Neural cell (in vitro differentiated cells): ENCODE data around the gene C16orf54. TPM values are rescaled to one million over a fixed set of nuclear protein-coding genes. Genes with fewer than 3 reads are reported as not detected.
"Not testable (repeated sequence)": the region's sequence is repeated elsewhere in the genome, so short reads cannot be mapped to it uniquely, and the experiment has no call there.

Experiments
- H2AFZ ChIP-seq: fragments of 200-600, 300-800 bp; sonication (generic), shearing (Covaris generic); 2 replicates; pipeline ENCODE4 v1.6.0; 2014; ENCODE audit warnings: low read depth, mild to moderate bottlenecking, antibody characterized with exemption, low read length, moderate library complexity
- H3F3A ChIP-seq: fragments of 200-600 bp; shearing (Covaris generic); 2 replicates; pipeline ENCODE4 v1.6.1; 2016; ENCODE audit warnings: mild to moderate bottlenecking, moderate library complexity, mixed read lengths, antibody characterized with exemption, low read length; ENCODE audit not compliant: insufficient read depth, poor library complexity, severe bottlenecking
- H3K27ac ChIP-seq: fragments of 200-600, 300-800 bp; sonication (generic), shearing (Covaris generic); 2 replicates; pipeline ENCODE4 v1.5.1; 2014; ENCODE audit warnings: mild to moderate bottlenecking, low read length, moderate library complexity
- H3K27me3 ChIP-seq: fragments of 300-800, 200-600 bp; sonication (generic), shearing (Covaris generic); 2 replicates; pipeline ENCODE4 v1.6.0; 2014; ENCODE audit warnings: mild to moderate bottlenecking, low read depth, low read length, moderate library complexity; ENCODE audit not compliant: insufficient read depth
- H3K36me3 ChIP-seq: fragments of 300-800, 200-600 bp; sonication (generic), shearing (Covaris generic); 2 replicates; pipeline ENCODE4 v1.5.1; 2014; ENCODE audit warnings: mild to moderate bottlenecking, antibody characterized with exemption, low read length, moderate library complexity; ENCODE audit not compliant: insufficient read depth
- H3K4me2 ChIP-seq: fragments of 300-800, 200-600 bp; sonication (generic), shearing (Covaris generic); 2 replicates; pipeline ENCODE4 v1.6.0; 2014; ENCODE audit warnings: mild to moderate bottlenecking, low read length
- H3K4me3 ChIP-seq: fragments of 300-800, 200-600 bp; sonication (generic), shearing (Covaris generic); 2 replicates; pipeline ENCODE4 v1.5.1; 2014; ENCODE audit warnings: mild to moderate bottlenecking, low read length, moderate library complexity
- H3K79me2 ChIP-seq: fragments of 200-600 bp; shearing (Covaris generic); replicated peaks from 2 replicates; pipeline ENCODE4 v1.6.0; 2014; ENCODE audit warnings: mild to moderate bottlenecking, low read length, moderate library complexity; ENCODE audit not compliant: insufficient read depth
- H3K9ac ChIP-seq: fragments of 300-800, 200-600 bp; sonication (generic), shearing (Covaris generic); 2 replicates; pipeline ENCODE4 v1.6.1; 2016; ENCODE audit warnings: mild to moderate bottlenecking, low read length, mixed read lengths
- H3K9me2 ChIP-seq: fragments of 200-600 bp; shearing (Covaris generic); 2 replicates; pipeline ENCODE4 v1.6.1; 2016; ENCODE audit warnings: mild to moderate bottlenecking, low read length, mixed read lengths; ENCODE audit not compliant: insufficient read depth
- H3K9me3 ChIP-seq: fragments of 200-600, 300-800 bp; sonication (generic), shearing (Covaris generic); 2 replicates; pipeline ENCODE4 v1.6.1; 2016; ENCODE audit warnings: mild to moderate bottlenecking, mixed run types, low read length, moderate library complexity, mixed read lengths
- H4K20me1 ChIP-seq: fragments of 200-600 bp; shearing (Covaris generic); 2 replicates; pipeline ENCODE4 v1.6.1; 2016; ENCODE audit warnings: mild to moderate bottlenecking, mixed run types; ENCODE audit not compliant: insufficient read depth
- EP300 ChIP-seq: fragments of 450-650 bp; conservative IDR thresholded peaks from 2 replicates; pipeline ENCODE4 v1.6.1; 2014; ENCODE audit warnings: antibody characterized with exemption, mild to moderate bottlenecking, moderate library complexity; ENCODE audit not compliant: poor library complexity, severe bottlenecking
- EZH2 ChIP-seq: fragments of 200-600, 300-800 bp; shearing (Covaris generic), sonication (generic); IDR thresholded peaks from 2 replicates; pipeline ENCODE4 v1.6.1; 2014; ENCODE audit warnings: antibody characterized with exemption, low read length, borderline replicate concordance, mild to moderate bottlenecking; ENCODE audit not compliant: insufficient read depth, poor library complexity, severe bottlenecking
- MXI1 ChIP-seq: fragments of 450-650 bp; conservative IDR thresholded peaks from 2 replicates; pipeline ENCODE4 v1.6.1; 2014; ENCODE audit warnings: antibody characterized with exemption, mild to moderate bottlenecking; ENCODE audit not compliant: poor library complexity, severe bottlenecking
- POLR2AphosphoS5 ChIP-seq: IDR thresholded peaks from 2 replicates; pipeline ENCODE4 v1.6.1; 2012
- RAD21 ChIP-seq: fragments of 450-650 bp; conservative IDR thresholded peaks from 2 replicates; pipeline ENCODE4 v1.6.1; 2014; ENCODE audit warnings: antibody characterized with exemption, mild to moderate bottlenecking, moderate library complexity
- SMC3 ChIP-seq: fragments of 450-650 bp; conservative IDR thresholded peaks from 2 replicates; pipeline ENCODE4 v1.6.1; 2014; ENCODE audit warnings: antibody characterized with exemption, mild to moderate bottlenecking, moderate library complexity; ENCODE audit not compliant: poor library complexity
- TAF1 ChIP-seq: IDR thresholded peaks from 2 replicates; pipeline ENCODE4 v1.6.1; 2012; ENCODE audit warnings: low read depth
- polyA minus RNA-seq: library from RNA; depleted of rRNA, polyadenylated mRNA; stranded (reverse); fragments of >200 nt; gene quantifications from 2 replicates; pipeline ENCODE4 v1.2.3, GENCODE V29; 2014
- polyA plus RNA-seq: library from polyadenylated mRNA; depleted of rRNA; stranded (reverse); fragments of >200 nt; gene quantifications from 2 replicates; pipeline ENCODE4 v1.2.3, GENCODE V29; 2014
- TF ChIP-seq, protein P1 (sequence below): fragments of 450-650 bp; IDR thresholded peaks from 2 replicates; pipeline ENCODE4 v1.5.1; 2014; ENCODE audit warnings: antibody characterized with exemption, mild to moderate bottlenecking, moderate library complexity; ENCODE audit not compliant: poor library complexity, severe bottlenecking
- TF ChIP-seq, protein P2 (sequence below): IDR thresholded peaks from 2 replicates; pipeline ENCODE4 v1.6.1; 2012; ENCODE audit warnings: borderline replicate concordance

The C16orf54 gene, protein sequence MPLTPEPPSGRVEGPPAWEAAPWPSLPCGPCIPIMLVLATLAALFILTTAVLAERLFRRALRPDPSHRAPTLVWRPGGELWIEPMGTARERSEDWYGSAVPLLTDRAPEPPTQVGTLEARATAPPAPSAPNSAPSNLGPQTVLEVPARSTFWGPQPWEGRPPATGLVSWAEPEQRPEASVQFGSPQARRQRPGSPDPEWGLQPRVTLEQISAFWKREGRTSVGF
- polyA plus RNA-seq (not detected in 2 replicates), polyA minus RNA-seq (not detected in 2 replicates)

DNA sequence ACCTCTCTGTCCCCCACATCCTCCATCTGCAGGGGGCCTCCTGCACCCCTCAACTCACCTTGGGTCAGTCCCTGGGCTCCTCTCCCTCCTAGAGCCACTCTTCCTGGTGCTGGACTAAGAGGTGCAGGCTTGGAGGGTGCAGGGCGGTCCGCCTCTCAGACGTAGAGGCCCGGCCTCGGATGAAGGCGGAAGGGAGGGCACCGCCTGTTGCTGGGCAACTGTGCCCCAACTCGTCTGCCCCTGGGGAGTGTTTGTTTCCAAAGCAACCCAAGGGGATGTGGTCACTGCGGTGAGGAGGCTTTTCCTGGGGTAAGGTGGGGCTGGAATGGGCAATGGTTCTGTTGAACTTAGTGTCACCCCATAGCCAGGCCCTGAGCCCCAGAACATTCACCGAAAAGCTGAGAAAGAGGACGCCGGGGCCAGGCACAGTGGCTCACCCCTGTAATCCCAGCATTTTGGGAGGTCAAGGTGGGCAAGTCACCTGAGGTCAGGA, at the start of gene C16orf54:
TSS of gene C16orf54 (minus strand) at position 138 of the 493 bp plus-strand sequence. CDS start 1,039 bp downstream, outside the sequence.
- Histone ChIP-seq H3K27me3 (no peaks in the 10 kb centered on the region), H3F3A (no peaks in the 10 kb centered on the region), H3K9me2 (no peaks in the 10 kb centered on the region), H2AFZ (no peak within 1 kb of the TSS), H3K4me2 (no peak within 1 kb of the TSS), H3K9me3 (no peaks in the 10 kb centered on the region), H3K9ac (no peak within 1 kb of the TSS), H3K4me3 (no peak within 1 kb of the TSS), H4K20me1 (no peaks in the 10 kb centered on the region), H3K36me3 (no peaks in the 10 kb centered on the region), H3K79me2 (no peaks in the 10 kb centered on the region), H3K27ac (no peak within 1 kb of the TSS)
- TF ChIP-seq, protein P1, sequence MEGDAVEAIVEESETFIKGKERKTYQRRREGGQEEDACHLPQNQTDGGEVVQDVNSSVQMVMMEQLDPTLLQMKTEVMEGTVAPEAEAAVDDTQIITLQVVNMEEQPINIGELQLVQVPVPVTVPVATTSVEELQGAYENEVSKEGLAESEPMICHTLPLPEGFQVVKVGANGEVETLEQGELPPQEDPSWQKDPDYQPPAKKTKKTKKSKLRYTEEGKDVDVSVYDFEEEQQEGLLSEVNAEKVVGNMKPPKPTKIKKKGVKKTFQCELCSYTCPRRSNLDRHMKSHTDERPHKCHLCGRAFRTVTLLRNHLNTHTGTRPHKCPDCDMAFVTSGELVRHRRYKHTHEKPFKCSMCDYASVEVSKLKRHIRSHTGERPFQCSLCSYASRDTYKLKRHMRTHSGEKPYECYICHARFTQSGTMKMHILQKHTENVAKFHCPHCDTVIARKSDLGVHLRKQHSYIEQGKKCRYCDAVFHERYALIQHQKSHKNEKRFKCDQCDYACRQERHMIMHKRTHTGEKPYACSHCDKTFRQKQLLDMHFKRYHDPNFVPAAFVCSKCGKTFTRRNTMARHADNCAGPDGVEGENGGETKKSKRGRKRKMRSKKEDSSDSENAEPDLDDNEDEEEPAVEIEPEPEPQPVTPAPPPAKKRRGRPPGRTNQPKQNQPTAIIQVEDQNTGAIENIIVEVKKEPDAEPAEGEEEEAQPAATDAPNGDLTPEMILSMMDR: no peak
- no peak for TF ChIP-seq RAD21
- TF ChIP-seq EZH2: no peak
- TF ChIP-seq, protein P2, sequence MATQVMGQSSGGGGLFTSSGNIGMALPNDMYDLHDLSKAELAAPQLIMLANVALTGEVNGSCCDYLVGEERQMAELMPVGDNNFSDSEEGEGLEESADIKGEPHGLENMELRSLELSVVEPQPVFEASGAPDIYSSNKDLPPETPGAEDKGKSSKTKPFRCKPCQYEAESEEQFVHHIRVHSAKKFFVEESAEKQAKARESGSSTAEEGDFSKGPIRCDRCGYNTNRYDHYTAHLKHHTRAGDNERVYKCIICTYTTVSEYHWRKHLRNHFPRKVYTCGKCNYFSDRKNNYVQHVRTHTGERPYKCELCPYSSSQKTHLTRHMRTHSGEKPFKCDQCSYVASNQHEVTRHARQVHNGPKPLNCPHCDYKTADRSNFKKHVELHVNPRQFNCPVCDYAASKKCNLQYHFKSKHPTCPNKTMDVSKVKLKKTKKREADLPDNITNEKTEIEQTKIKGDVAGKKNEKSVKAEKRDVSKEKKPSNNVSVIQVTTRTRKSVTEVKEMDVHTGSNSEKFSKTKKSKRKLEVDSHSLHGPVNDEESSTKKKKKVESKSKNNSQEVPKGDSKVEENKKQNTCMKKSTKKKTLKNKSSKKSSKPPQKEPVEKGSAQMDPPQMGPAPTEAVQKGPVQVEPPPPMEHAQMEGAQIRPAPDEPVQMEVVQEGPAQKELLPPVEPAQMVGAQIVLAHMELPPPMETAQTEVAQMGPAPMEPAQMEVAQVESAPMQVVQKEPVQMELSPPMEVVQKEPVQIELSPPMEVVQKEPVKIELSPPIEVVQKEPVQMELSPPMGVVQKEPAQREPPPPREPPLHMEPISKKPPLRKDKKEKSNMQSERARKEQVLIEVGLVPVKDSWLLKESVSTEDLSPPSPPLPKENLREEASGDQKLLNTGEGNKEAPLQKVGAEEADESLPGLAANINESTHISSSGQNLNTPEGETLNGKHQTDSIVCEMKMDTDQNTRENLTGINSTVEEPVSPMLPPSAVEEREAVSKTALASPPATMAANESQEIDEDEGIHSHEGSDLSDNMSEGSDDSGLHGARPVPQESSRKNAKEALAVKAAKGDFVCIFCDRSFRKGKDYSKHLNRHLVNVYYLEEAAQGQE: no peak
- no peak for TF ChIP-seq TAF1
- no peak for TF ChIP-seq MXI1
- no peak for TF ChIP-seq POLR2AphosphoS5

DNA sequence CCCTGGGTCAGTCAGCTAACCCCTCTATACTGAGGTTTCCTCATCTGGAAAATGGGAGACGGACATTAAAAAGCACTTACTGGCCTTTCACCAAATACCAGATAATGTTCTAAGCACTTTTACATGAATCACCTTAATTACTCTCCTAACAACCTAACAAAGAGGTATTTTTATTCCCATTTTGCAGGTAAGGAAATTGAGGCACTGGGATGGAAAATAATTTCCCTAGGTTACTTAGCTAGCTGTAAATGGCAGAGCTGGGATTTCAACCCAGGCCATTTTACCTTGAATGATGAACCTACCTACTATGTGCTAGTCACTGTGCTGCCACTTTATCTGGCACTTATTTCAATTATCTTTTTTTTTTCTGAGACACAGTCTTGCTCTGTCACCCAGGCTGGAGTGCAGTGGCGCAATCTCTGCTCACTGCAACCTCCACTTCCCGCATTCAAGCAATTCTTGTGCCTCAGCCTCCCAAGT, 48.5 kb upstream of the C16orf54 start:
- H3K79me2 ChIP-seq: peaks cover 46% of the 10 kb centered on the region
- H4K20me1 ChIP-seq: no peaks in the 10 kb centered on the region
- no peak overlapping the region for H3K4me3 ChIP-seq
- TF ChIP-seq EZH2 (no peak), RAD21 (no peak), MXI1 (no peak), EP300 (no peak), POLR2AphosphoS5 (no peak), TAF1 (no peak), SMC3 (no peak)
- TF ChIP-seq, protein P1: no peak
- TF ChIP-seq, protein P2: no peak
- no peaks in the 10 kb centered on the region for H3K9me3 ChIP-seq
- no peaks in the 10 kb centered on the region for H3K9me2 ChIP-seq
- no peak overlapping the region for H2AFZ ChIP-seq
- H3K4me2 ChIP-seq: no peak overlapping the region
- no peaks in the 10 kb centered on the region for H3K27me3 ChIP-seq
- H3K9ac ChIP-seq: no peak overlapping the region
- no peaks in the 10 kb centered on the region for H3F3A ChIP-seq
- no peak overlapping the region for H3K27ac ChIP-seq
- H3K36me3 ChIP-seq: peaks cover 5% of the 10 kb centered on the region

DNA sequence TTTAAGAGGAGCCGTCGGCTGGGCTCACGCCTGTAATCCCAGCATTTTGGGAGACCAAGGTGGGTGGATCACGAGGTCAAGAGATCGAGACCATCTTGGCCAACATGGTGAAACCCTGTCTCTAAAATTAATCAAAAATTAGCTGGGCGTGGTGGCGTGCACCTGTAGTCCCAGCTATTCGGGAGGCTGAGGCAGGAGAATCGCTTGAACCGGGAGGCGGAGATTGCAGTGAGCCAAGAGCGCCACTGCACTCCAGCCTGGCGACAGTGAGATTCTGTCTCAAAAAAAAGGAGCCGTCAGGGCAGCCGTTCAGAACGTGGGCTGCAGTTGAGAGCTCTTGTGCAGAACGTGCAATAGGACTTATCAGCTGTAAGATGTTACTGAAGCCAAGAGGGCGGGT, 47.4 kb upstream of the C16orf54 start:
- not testable (repeated sequence) for H3K9me3 ChIP-seq, H3K9ac ChIP-seq, H2AFZ ChIP-seq, H3K4me3 ChIP-seq, H4K20me1 ChIP-seq, H3K27me3 ChIP-seq, H3K4me2 ChIP-seq, H3F3A ChIP-seq, H3K36me3 ChIP-seq, H3K9me2 ChIP-seq, H3K27ac ChIP-seq
- peaks cover 46% of the 10 kb centered on the region for H3K79me2 ChIP-seq
